HCT116 (cell line): ENCODE measurements around the gene CLDN5.

Source experiments
- EZH2phosphoT487 ChIP-seq: fragments of 200-600 bp; IDR thresholded peaks from 2 replicates; pipeline ENCODE4 v1.6.1; 2018; ENCODE audit warnings: antibody characterized with exemption, borderline replicate concordance
- POLR2A ChIP-seq: IDR thresholded peaks from 2 replicates; pipeline ENCODE4 v1.7.0; 2011; ENCODE audit warnings: borderline replicate concordance; ENCODE audit not compliant: insufficient read depth, insufficient read length; ENCODE audit errors: extremely low read depth
- POLR2AphosphoS5 ChIP-seq: IDR thresholded peaks from 2 replicates; pipeline ENCODE4 v1.6.1; 2011; ENCODE audit warnings: mild to moderate bottlenecking, low read depth, low read length, moderate library complexity
- RAD21 ChIP-seq: IDR thresholded peaks from 2 replicates; pipeline ENCODE4 v1.6.1; 2012; ENCODE audit warnings: low read depth, mild to moderate bottlenecking
- SP1 ChIP-seq: IDR thresholded peaks from 2 replicates; pipeline ENCODE4 v1.6.1; 2012; ENCODE audit warnings: low read depth
- TCF7L2 ChIP-seq: IDR thresholded peaks from 2 replicates; pipeline ENCODE4 v1.7.0; 2011; ENCODE audit warnings: borderline replicate concordance, inconsistent platforms; ENCODE audit not compliant: insufficient read depth, insufficient read length; ENCODE audit errors: extremely low read depth
- ZFX ChIP-seq: fragments of 450-650 bp; IDR thresholded peaks from 2 replicates; pipeline ENCODE4 v1.6.1; 2017
- TF ChIP-seq, protein P1 (sequence below), 3 experiments: fragments of 200-600 bp in 1 of 3; sonication (generic) in 1 of 3; IDR thresholded peaks in 2 of 3; conservative IDR thresholded peaks in 1 of 3; 2 replicates each; pipeline ENCODE4 v1.5.1; 2012 to 2017; ENCODE audit warnings: low read depth in 2 of 3, low read length in 2 of 3, antibody characterized with exemption in 1 of 3, borderline replicate concordance in 1 of 3, control low read depth in 1 of 3, mild to moderate bottlenecking in 1 of 3, mixed read lengths in 1 of 3, mixed run types in 1 of 3, moderate library complexity in 1 of 3; ENCODE audit not compliant: insufficient read depth in 1 of 3
- TF ChIP-seq, protein P2 (sequence below): IDR thresholded peaks from 2 replicates; pipeline ENCODE4 v1.6.1; 2012

DNA sequence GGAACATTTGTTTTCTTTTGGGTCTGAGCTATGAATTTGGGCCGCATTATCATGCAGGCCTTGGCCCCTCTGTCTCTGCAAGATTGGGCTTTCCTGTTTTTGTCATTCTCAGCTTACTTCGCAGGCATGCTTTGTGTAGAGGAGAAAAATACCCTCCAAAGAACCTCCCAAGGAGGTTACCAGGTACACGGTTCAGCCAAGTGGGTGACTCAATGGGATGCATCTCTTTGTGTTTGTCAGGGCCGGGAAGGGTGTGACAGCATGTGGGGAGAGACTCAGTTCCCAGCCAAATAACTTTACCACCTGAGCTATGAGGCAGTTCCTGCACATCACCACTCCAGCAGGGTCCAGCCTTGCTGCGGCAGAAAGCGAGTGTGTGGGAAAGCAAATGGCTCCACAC is 47.8 kb upstream of the CLDN5 start:
- TF ChIP-seq POLR2A: no peak
- TF ChIP-seq RAD21: no peak
- TF ChIP-seq, protein P1, sequence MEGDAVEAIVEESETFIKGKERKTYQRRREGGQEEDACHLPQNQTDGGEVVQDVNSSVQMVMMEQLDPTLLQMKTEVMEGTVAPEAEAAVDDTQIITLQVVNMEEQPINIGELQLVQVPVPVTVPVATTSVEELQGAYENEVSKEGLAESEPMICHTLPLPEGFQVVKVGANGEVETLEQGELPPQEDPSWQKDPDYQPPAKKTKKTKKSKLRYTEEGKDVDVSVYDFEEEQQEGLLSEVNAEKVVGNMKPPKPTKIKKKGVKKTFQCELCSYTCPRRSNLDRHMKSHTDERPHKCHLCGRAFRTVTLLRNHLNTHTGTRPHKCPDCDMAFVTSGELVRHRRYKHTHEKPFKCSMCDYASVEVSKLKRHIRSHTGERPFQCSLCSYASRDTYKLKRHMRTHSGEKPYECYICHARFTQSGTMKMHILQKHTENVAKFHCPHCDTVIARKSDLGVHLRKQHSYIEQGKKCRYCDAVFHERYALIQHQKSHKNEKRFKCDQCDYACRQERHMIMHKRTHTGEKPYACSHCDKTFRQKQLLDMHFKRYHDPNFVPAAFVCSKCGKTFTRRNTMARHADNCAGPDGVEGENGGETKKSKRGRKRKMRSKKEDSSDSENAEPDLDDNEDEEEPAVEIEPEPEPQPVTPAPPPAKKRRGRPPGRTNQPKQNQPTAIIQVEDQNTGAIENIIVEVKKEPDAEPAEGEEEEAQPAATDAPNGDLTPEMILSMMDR (IDR thresholded peaks at IDR 0.05 in 2 of 3, conservative IDR thresholded peaks at IDR 0.05 in 1 of 3; ENCODE audit: borderline replicate concordance in 1 of 3, insufficient read depth in 1 of 3, low read depth in 2 of 3, low read length in 2 of 3): no peak
- TF ChIP-seq, protein P2, sequence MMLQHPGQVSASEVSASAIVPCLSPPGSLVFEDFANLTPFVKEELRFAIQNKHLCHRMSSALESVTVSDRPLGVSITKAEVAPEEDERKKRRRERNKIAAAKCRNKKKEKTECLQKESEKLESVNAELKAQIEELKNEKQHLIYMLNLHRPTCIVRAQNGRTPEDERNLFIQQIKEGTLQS: no peak
- no peak for TF ChIP-seq EZH2phosphoT487
- TF ChIP-seq SP1: no peak
- TF ChIP-seq POLR2AphosphoS5: no peak
- TF ChIP-seq ZFX: no peak
- no peak for TF ChIP-seq TCF7L2
